GM12865 (cell line): ENCODE data around the gene CCDC191.

Source experiments
- DNase-seq: peaks from one replicate; pipeline ENCODE4 v3.0.0; 2010; ENCODE audit warnings: low read depth
- H3K4me3 ChIP-seq: 2 replicates; pipeline ENCODE4 v1.5.1; 2011; ENCODE audit warnings: mild to moderate bottlenecking, low read depth, low read length, control low read depth
- TF ChIP-seq, protein P1 (sequence below): IDR thresholded peaks from 2 replicates; pipeline ENCODE4 v1.5.1; 2011; ENCODE audit warnings: low read length, control low read depth, low read depth, inconsistent platforms; ENCODE audit not compliant: insufficient read depth; ENCODE audit errors: missing control alignments

CCDC191 gene, protein sequence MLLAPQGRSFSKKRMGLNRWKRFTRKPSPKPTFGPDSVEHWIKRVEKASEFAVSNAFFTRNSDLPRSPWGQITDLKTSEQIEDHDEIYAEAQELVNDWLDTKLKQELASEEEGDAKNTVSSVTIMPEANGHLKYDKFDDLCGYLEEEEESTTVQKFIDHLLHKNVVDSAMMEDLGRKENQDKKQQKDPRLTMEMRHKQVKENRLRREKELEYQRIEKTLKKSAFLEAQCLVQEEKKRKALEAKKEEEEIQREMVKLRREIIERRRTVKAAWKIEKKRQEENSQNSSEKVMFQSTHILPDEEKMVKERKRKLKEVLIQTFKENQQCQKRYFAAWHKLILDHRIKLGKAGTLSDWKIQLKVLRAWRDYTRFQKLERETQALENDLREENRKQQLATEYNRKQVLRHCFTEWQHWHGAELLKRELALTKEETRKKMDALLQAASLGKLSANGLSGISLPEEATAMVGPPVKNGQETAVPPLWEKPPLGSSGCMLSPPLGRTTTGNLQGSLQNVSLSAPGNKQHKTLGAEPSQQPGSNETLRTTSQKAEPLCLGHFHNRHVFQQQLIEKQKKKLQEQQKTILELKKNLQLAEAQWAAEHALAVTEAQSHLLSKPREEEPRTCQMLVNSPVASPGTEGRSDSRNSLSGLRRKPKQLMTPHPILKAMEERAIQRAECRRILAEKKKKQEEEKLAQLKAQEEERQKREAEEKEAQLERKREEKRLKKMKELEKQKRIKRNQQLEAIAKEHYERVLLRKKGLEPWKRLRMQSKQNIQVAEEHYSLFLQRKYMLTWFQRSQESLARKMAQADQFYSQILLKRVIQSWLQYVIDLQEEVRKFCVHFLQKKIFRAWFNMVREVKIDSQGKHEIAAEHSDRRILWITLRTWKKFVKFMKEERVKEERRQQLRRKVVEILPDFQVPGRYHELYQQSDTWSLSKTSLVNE

DNA sequence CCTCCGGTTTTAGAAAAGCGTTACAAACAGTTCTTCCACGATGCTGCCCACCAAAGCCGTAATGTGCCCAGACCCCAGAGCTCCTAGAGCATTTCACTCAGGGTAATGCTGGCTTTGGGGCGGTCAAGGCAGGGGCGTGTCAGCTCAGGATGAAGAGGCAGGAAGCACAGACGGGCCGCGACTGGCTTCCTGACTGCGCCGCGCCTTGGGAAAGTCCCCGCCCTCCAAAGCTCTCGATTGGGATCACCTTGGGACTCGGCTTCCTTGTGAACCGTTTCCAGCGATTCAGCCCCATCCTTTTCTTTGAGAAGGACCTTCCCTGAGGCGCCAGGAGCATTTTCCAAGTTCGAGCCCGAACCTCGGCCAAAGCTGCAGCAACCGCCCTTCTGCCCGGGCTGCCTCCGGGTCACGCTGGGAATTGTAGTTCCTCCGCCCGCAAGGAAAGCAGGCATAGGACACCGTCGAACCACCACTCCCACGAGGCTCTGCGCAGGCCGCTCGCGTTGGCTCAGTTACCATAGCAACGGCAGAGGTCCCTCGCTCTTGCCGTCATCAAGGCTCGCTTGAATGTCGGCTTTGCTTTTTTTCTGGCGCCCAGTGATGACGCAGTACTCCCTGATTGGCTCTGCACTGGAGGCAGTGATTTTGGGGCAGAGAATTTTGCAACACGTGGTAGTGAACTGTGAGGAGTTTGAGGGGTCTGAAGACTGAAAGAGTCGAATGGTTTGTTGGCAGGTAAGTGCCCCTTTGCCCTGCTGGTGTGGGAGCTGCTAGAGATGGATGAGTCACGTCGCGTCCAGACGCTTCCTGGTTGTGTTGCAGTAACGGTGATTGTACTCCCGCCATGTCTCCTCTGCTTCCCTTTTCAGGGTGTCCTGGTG lies at the start of gene CCDC191, which contains the start of gene QTRT2:
TSS of gene CCDC191 (minus strand) at position 397 of the 881 bp plus-strand sequence. CDS start at position 337, 60 bp downstream.
TSS of gene QTRT2 (plus strand) at position 608 of the 881 bp plus-strand sequence. CDS start 8,521 bp downstream, outside the sequence.
- peak; percentile 100 for DNase-seq
- TF ChIP-seq, protein P1, sequence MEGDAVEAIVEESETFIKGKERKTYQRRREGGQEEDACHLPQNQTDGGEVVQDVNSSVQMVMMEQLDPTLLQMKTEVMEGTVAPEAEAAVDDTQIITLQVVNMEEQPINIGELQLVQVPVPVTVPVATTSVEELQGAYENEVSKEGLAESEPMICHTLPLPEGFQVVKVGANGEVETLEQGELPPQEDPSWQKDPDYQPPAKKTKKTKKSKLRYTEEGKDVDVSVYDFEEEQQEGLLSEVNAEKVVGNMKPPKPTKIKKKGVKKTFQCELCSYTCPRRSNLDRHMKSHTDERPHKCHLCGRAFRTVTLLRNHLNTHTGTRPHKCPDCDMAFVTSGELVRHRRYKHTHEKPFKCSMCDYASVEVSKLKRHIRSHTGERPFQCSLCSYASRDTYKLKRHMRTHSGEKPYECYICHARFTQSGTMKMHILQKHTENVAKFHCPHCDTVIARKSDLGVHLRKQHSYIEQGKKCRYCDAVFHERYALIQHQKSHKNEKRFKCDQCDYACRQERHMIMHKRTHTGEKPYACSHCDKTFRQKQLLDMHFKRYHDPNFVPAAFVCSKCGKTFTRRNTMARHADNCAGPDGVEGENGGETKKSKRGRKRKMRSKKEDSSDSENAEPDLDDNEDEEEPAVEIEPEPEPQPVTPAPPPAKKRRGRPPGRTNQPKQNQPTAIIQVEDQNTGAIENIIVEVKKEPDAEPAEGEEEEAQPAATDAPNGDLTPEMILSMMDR: no peak
- H3K4me3 ChIP-seq: peak within 1 kb of the TSS; percentile 80

DNA sequence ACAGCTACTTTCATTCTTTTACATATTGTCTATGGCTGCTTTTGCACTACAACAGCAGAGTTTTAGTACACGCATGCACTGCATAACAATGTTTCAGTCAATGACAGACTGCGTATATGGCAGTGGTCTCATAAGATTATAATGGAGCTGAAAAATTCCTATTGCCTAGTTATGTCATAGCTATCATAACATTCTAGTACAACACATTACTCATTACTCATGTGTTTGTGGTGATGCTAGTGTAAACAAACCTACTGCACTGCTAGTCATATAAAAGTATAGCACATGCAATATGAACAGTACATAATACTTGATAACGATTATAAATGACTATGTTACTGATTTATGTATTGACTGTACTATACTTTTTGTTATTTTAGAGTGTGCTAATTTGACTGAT lies 48.1 kb upstream of the CCDC191 start:
- no peak for DNase-seq
- TF ChIP-seq, protein P1: no peak
- H3K4me3 ChIP-seq: no peak overlapping the region

DNA sequence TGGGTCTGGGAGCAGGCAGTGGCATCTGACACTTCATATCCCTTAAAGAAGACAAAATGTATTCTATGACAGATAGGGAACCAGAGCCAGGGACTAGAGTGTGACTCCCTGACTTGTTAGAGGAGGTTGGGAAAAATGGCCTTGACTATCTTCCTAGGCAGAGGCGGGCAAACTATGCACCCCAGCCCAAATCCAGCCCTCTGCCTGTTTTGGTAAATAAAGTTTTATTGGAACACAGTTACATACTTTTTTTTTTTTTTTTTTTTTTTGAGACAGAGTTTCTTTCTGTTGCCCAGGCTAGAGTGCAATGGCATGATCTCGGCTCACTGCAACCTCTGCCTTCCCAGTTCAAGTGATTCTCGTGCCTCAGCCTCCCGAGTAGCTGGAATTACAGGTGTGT lies 47.5 kb upstream of the CCDC191 start:
- TF ChIP-seq, protein P1: no peak
- DNase-seq: no peak
- no peak overlapping the region for H3K4me3 ChIP-seq

DNA sequence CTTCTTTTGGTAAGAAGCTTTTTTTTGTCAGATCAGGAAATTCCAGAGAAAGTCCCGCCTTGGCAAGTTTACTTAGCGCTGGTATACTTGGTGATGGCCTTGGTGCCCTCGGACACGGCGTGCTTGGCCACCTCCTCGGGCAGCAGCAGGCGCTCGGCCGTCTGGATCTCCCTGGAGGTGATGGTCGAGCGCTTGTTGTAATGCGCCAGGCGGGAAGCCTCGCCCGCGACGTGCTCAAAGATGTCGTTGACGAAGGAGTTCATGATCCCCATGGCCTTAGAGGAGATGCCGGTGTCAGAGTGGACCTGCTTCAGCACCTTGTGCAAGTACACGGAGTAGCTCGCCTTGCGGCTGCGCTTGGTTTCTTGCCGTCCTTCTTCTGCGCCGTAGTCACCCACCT lies 46.9 kb upstream of the CCDC191 start:
- DNase-seq: no peak
- H3K4me3 ChIP-seq: no peak overlapping the region
- TF ChIP-seq, protein P1: no peak

DNA sequence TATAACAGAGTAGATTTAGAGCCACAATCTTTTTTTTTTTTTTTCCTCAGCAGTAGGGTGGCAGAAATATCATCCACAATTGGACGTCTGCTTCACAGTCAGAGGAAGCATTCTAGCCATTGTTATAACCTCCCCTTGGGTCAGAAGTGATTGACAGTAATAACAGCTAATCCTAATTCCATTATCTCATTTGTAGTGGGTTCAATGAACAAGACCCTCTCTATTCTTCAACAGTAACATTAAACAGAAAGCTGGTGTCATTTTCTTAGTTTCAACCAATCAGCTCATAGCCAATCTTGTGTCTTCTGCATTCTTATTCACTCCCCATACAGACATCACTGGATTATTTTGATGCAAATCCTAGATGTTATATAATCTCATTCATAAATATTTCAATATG lies 44.8 kb upstream of the CCDC191 start:
- DNase-seq: no peak
- no peak overlapping the region for H3K4me3 ChIP-seq
- TF ChIP-seq, protein P1: no peak

DNA sequence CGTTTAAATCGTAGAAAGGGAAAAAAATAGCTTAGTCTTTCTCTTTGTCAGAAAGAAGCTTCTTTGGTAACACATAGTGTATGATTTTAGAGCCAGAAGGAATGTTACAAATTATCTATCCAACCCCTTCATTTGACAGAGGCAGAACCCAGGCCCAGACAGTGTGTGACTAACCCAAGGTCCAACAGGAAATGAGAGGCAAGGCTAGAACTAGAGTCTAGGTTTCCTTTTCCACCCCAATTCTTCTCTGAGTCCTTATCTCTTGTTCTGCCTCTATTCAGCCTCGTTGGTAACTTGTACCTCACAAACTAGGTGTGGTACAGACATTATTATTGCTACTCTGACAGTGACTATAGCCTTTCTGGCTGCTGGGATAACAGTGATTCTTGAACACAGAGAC lies 39.5 kb upstream of the CCDC191 start:
- TF ChIP-seq, protein P1: no peak
- no peak for DNase-seq

More for the DNA sequence above, 39.5 kb upstream of the CCDC191 start:
- no peak overlapping the region for H3K4me3 ChIP-seq
